GM21423 (cell line): ENCODE results near the gene LATS1.
"Not testable (repeated sequence)": the region's sequence is repeated elsewhere in the genome, so short reads cannot be mapped to it uniquely, and the experiment has no call there.

ENCODE experiments used
- ATAC-seq: cut with Tn5 transposase; IDR thresholded peaks from one replicate; pipeline ENCODE4 v1.9.1; 2021; ENCODE audit warnings: mild to moderate bottlenecking, moderate library complexity; ENCODE audit not compliant: unreplicated experiment

The LATS1 gene

GRCh38 chr6:149717588-149718458, at the start of gene LATS1:
Gene LATS1, minus strand, starts transcription at chr6:149718101. Its CDS starts 15,975 bp downstream, at chr6:149702126.
- peak; percentile 84 for ATAC-seq

GRCh38 chr6:149766156-149766769, 48.4 kb upstream of the LATS1 start:
- no peak for ATAC-seq

DNA sequence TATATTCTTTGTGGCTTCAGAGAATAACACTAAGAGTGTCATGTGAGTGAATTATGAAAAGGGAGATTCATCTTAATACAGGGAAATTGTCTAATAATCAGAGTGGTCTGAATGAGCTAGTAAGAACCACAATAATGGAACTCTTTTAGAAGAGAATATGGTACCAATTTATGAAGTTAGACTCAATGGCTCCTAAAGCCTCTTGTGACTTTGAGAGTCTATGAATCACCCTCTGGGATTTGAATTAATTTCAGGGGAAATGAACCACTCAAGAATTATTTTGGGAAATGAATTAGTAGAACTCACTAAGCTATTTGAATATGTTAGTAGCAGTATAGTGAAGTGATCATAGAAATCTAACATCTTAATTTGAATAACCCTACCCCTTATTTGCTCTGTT, 46.0 kb upstream of the LATS1 start:
- ATAC-seq: no peak

GRCh38 chr6:149761438-149761837, 43.5 kb upstream of the LATS1 start:
- ATAC-seq: peak; percentile 97

DNA sequence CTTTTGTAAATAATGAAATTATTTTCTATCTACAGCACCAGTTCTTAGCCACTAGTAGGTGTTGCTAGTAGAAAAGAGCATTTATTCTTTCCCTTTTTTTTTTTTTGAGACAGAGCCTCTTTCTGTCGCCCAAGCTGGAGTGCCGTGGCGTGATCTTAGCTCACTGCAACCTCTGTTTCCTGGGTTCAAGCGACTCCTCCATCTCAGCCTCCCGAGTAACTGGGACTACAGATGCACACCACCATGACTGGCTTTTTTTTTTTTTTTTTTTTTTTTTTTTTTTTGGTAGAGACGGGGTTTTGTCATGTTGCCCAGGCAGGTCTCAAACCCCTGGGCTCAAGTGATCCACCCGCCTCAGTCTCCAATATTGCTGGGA, 38.3 kb upstream of the LATS1 start:
- no peak for ATAC-seq

DNA sequence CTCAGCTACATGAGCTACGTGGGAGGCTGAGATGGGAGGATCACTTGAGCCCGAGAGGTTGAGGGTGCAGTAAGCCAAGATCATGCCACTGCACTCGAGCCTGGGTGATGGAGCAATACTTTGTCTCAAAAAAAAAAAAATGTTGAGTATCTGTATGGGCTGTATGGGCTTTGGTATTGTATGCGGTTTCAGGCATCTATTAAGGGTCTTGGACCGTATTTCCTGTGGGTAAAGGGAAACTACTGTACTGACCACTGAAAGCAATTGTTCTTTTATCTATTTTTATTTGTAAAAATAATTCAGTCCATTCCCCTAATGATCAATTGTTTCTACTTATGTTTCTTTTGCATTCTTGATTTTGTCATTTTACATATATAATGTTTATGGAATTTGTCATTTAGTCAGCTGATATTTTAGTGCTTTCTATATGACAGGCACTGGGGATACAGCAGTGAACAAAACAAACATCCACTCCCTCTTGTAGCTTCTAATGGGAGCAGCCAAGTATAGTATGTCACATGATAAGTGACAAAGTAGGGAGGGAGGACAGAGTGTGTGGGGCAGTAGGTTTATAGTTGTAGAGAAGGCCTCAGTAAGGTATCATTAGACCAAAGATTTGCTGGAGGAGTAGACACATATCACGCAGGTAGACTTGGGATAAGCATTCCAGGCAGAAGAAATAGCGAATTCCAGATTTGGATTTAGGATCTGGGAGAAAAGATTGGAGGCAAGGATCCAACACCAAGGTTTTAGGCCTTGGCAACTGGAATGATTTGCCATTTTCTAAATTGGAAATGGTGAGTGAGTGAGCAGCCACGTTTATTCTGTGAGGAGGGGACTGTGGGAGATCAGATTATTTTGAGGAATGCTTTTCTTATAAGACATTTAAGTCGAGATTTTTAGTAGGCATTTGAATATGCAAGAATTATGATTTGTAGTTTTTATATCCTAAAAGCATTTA, 37.7 kb upstream of the LATS1 start:
- peak; percentile 85 for ATAC-seq

DNA sequence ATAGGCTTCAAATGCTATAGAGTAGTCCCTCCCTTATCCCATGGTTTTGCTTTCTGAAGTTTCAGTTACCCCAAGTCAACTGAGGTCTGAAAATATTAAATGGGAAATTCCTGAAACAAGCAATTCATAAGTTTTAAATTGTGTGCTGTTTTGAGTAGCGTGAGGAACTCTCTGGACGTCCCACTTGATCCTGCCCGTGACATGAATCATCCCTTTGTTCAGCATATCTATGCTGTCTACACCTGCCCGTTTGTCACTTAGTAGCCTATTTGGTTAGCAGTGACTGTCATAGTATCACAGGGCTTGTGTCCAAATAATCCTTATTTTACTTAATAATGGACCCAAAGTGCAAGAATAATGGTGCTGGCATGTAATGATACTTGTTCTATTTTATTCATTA, 36.6 kb upstream of the LATS1 start:
- no peak for ATAC-seq

GRCh38 chr6:149753374-149753637, 35.4 kb upstream of the LATS1 start:
- ATAC-seq: not testable (repeated sequence)

DNA sequence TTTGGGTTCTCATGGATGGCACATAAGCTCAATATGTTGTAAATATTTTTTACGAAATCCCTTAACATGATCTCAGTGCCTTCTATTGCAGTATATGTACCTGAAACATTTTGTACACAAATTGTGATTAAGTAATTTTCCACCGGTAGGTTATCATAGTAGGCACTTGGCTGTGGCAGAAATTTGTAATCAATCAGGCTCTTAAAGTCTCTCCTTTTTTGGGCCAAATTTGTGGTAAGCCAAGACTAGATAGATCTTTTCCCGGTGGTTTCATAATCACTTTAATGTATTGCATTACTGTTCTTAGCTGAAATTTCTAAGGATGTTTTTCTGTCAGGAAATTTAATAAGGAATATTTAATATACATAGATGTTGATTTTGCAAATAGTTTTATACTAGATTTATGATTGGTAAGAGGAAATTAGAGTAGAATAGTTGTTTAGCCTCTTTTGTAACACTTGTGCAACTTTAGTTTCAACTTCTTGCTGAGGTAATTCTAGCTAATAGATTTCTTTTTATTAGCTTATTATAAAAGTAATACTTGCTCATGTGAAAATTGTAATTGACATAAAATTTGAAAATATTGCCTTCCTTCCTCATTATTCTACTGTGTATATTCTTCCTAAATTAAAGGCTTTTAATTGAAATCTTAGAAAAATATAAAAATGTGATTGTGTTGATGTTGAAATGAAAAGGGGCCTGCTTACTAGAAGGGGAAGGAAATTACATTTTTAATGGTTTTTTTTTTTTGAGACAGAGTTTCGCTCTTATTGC, 34.9 kb upstream of the LATS1 start:
- no peak for ATAC-seq

- not testable (repeated sequence) for ATAC-seq
These were observed 34.0 kb upstream of the LATS1 start for GRCh38 chr6:149751920-149752319.

GRCh38 chr6:149751239-149751638, 33.3 kb upstream of the LATS1 start:
- no peak for ATAC-seq

DNA sequence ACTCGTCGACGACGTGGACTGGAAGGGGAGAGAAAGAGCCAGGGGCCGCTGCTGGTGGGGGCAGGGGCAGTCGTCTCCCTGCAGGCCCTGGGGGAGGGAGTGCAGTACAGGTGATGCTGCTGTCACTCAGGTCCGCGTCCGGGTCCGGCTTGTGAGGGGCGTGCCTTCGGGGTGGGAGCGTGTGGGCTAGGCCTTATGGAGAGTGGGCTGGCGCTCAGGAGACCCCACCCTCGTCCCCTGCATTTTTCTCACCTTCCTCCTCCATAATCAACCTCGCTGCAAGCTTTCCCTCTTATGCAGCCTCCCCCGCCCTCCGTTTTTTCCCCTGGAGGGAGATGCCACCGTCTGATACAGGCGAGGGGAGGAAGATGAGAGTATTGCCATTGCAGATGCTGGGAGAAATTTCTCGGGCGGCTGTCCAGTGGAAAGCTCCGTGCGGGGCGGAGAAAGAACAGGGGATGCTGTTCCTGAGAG, 32.3 kb upstream of the LATS1 start:
- ATAC-seq: peak; percentile 35

DNA sequence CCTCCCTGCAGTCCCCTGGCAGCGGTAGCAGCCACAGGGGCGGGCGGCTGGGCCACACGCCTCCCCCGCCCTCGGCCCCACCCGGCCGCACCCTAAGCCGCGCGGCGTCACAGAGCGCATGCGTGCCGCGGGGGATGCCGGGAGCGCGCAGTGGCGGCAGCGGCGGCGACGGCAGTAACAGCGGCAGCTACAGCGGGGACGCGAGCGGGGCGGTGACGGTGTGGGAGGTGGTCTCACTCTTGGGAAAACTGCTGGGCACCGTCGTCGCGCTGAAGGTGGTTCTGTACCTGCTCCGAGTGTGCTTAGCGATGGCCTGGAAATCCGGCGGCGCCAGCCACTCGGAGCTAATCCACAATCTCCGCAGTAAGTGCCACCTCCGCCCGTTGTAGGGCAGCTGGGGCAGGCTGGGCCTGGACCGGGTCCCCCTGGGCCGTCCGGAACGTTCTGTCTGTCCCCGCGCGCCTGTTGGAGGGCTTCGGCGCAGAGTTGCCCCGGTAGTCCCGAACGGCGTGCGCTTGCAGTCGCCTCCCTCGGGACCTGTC, 31.8 kb upstream of the LATS1 start, which contains the start of gene PCMT1:
Gene PCMT1 (plus strand): TSS at position 148 of the 542 bp plus-strand sequence. CDS start 161 bp downstream, at position 309.
- ATAC-seq: peak; percentile 89

DNA sequence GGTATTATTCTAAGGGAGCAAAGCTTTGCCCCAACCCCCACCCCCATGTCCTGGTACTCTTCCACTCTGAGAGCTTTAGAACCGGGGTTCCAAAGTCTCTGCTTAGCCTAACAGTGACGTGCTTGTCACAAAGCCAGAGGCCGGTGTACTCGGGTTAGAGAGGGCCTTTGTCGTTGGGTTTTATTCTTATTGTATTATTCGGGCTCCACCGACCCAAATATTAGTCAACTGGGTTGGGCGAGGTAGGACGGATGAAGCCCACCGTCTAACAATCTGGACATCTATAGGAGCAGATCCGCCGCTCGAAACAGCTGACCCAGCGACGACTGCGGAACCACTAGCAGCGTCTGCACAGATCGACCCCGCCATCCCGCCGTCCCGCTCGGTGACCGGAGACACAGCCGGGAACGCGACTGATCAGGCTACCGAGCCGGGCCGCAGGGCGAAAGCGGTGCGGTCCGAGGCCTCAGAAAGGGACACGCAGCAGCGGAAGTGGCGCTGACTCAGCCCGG, 31.2 kb upstream of the LATS1 start:
- ATAC-seq: peak; percentile 1

- peak; percentile 47 for ATAC-seq
These were observed 28.4 kb upstream of the LATS1 start, which contains the start of gene NUP43 for GRCh38 chr6:149746147-149746946. Gene NUP43, minus strand, starts transcription at chr6:149746529. Its CDS starts 34 bp downstream, at chr6:149746495.

DNA sequence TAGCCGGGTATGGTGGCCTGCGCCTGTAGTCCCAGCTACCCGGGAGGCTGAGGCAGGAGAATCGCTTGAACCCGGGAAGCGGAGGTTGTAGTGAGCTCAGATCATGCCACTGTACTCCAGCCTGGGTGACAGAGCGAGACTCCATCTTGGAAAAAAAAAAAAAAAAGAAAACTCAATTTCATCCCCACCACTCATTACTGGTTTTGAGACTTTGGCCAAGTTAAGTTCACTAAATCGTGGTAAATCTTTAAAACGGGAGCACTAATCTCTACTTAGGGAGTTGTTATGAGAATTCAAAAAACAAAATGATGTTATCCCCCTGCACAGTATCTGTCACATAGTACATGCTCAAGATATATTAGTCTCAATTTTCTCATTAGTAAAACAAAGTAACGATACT, 27.4 kb upstream of the LATS1 start:
- not testable (repeated sequence) for ATAC-seq

DNA sequence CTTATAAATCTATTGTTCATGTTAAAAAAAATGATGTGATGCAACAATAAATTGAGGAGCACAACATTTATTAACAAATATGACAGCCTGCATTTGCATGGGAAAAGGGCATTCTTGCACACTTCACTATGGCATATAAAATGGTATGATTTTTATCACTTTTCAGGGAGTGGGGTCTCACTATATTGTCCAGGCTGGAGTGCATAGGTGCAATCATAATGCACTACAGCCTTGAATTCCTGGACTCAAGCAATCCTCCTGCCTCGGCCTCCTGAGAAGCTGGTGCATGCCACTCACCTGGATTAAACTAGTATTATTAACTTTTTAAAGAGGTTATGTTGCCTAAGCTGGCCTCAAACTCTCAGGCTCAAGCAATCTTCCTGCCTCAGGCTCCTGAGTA, 17.0 kb upstream of the LATS1 start:
- no peak for ATAC-seq

DNA sequence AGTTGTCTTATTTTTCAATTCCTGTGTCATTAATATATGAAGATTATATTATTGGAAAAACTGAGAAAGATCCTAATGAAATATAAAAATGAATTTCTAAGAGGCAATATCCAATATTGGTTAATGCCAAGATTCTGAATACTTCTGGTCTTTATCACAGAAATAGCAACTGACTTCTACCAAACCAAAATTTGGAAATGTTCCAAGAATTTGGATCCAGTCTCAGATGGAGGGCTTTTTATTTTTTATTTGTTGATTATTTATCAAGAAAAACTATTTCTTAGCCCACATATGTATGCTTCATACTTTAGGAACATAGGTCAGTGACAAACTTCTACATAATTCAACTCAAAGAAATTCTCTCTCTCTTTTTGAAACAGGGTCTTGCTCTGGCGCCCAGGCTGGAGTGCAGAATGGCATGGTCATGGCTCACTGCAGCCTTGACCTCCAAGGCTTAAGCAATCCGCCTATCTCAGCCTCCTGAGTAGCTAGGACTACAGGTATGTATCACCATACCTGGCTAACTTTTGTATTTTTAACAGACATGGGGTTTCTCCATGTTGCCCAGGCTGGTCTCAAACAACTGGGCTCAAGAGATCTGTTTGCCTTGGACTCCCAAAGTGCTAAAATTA, 15.3 kb upstream of the LATS1 start:
- no peak for ATAC-seq
